B cell (primary cell): Measurements from ENCODE around the gene SPACA7. TPM values are rescaled to one million over a fixed set of nuclear protein-coding genes. Genes with fewer than 3 reads are reported as not detected.

ENCODE experiments used
- ATAC-seq: fragments of 200-7000 bp; cut with Tn5 transposase; one replicate; pipeline ENCODE4 v1.10.0; 2021; ENCODE audit warnings: low read depth, mild to moderate bottlenecking, moderate number of reproducible peaks, moderate library complexity
- CTCF ChIA-PET: fragments of 350-600 bp; sonication (Branson Sonifier 250); formaldehyde crosslinking; loops from one replicate; lab custom pipeline; 2021; ENCODE audit warnings: antibody characterized with exemption, inconsistent platforms; lab: Charles Lee
- POLR2A ChIA-PET: fragments of 350-600 bp; sonication (Branson Sonifier 250); formaldehyde crosslinking; loops from one replicate; lab custom pipeline; 2021; ENCODE audit warnings: antibody characterized with exemption; lab: Charles Lee
- DNase-seq: peaks from one replicate; pipeline ENCODE4 v3.0.0; 2013
- H2AFZ ChIP-seq: 2 replicates; pipeline ENCODE4 v1.6.1; 2012; ENCODE audit warnings: mild to moderate bottlenecking, low read depth, low read length; ENCODE audit not compliant: insufficient read depth, poor library complexity, severe bottlenecking
- H3K27ac ChIP-seq, 2 donors: 1 replicate in 1 of 2; 2 replicates in 1 of 2; pipeline ENCODE4 v1.5.1; 2012 to 2013; ENCODE audit warnings: low read length in 2 of 2, mild to moderate bottlenecking in 2 of 2, moderate library complexity in 1 of 2
- H3K27me3 ChIP-seq, 4 experiments: fragments of 200-600 bp in 1 of 4; sonication (generic) in 1 of 4; replicated peaks in 1 of 4; 1 replicate in 2 of 4; 2 replicates in 2 of 4; pipeline versions ENCODE4 v1.6.1 to v1.7.0; 2013 to 2016; ENCODE audit warnings: low read length in 3 of 4, mild to moderate bottlenecking in 2 of 4, mixed read lengths in 1 of 4, moderate library complexity in 1 of 4; ENCODE audit not compliant: insufficient read depth in 4 of 4, control insufficient read depth in 3 of 4; ENCODE audit errors: control extremely low read depth in 1 of 4
- H3K36me3 ChIP-seq, 2 experiments: replicated peaks in 1 of 2; 1 replicate in 1 of 2; 2 replicates in 1 of 2; pipeline versions ENCODE4 v1.6.1 to v1.7.1; 2013; ENCODE audit warnings: low read length in 1 of 2; ENCODE audit not compliant: insufficient read depth in 2 of 2, control insufficient read depth in 1 of 2; ENCODE audit errors: control extremely low read depth in 1 of 2, extremely low read depth in 1 of 2
- H3K4me1 ChIP-seq, 2 donors: fragments of 200-600 bp in 1 of 2; sonication (generic) in 1 of 2; 1 replicate in 1 of 2; 2 replicates in 1 of 2; pipeline versions ENCODE4 v1.5.1 to v1.6.1; 2013 to 2017; ENCODE audit warnings: low read length in 2 of 2; ENCODE audit not compliant: control insufficient read depth in 2 of 2, insufficient read depth in 2 of 2
- H3K4me2 ChIP-seq: replicated peaks from 2 replicates; pipeline ENCODE3; 2012; ENCODE audit warnings: mild to moderate bottlenecking, low read depth, low read length; ENCODE audit not compliant: poor library complexity, severe bottlenecking
- H3K4me3 ChIP-seq, 5 experiments: fragments of 200-600 bp in 1 of 5; sonication (generic) in 1 of 5; 1 replicate in 3 of 5; 2 replicates in 2 of 5; pipeline versions ENCODE4 v1.5.1 to v1.7.0; 2011 to 2016; ENCODE audit warnings: low read length in 4 of 5, mild to moderate bottlenecking in 4 of 5, low read depth in 2 of 5, control low read depth in 1 of 5, moderate library complexity in 1 of 5; ENCODE audit not compliant: insufficient read depth in 1 of 5; ENCODE audit errors: control extremely low read depth in 1 of 5, extremely low read depth in 1 of 5
- H3K79me2 ChIP-seq: fragments of 200-600 bp; sonication (generic); one replicate; pipeline ENCODE4 v1.6.0; 2016; ENCODE audit warnings: low read length; ENCODE audit not compliant: control insufficient read depth, insufficient read depth
- H3K9ac ChIP-seq: fragments of 200-600 bp; sonication (generic); 2 replicates; pipeline ENCODE4 v1.6.1; 2017; ENCODE audit warnings: mild to moderate bottlenecking, low read length, moderate library complexity
- H3K9me3 ChIP-seq, 3 donors: one replicate each; pipeline versions ENCODE4 v1.6.1 to v1.7.1; 2013; ENCODE audit warnings: low read length in 2 of 3; ENCODE audit not compliant: control insufficient read depth in 2 of 3, insufficient read depth in 1 of 3; ENCODE audit errors: control extremely low read depth in 1 of 3
- H4K20me1 ChIP-seq: 2 replicates; pipeline ENCODE4 v1.6.0; 2012; ENCODE audit warnings: mild to moderate bottlenecking, low read length; ENCODE audit not compliant: insufficient read depth, control insufficient read depth, poor library complexity, severe bottlenecking
- H3K27ac Mint-ChIP-seq: one replicate; pipeline ENCODE4 v1.8.0; 2021; ENCODE audit warnings: mixed read lengths
- H3K27me3 Mint-ChIP-seq: one replicate; pipeline ENCODE4 v1.8.0; 2021; ENCODE audit warnings: mixed read lengths
- H3K4me1 Mint-ChIP-seq: one replicate; pipeline ENCODE4 v1.8.0; 2021; ENCODE audit warnings: mixed read lengths
- H3K4me3 Mint-ChIP-seq: one replicate; pipeline ENCODE4 v1.8.0; 2021; ENCODE audit warnings: mixed read lengths
- H3K9me3 Mint-ChIP-seq: one replicate; pipeline ENCODE4 v1.8.0; 2022; ENCODE audit warnings: mixed read lengths; ENCODE audit not compliant: insufficient read depth
- CTCF ChIP-seq: fragments of 200-600 bp; IDR thresholded peaks from one replicate; pipeline ENCODE4 v1.8.0; 2022; ENCODE audit warnings: antibody characterized with exemption, mild to moderate bottlenecking
- EZH2 ChIP-seq: IDR thresholded peaks from 2 replicates; pipeline ENCODE4 v1.6.1; 2012; ENCODE audit warnings: borderline replicate concordance, low read depth, mild to moderate bottlenecking, moderate library complexity, low read length; ENCODE audit not compliant: insufficient read depth, poor library complexity, severe bottlenecking
- WGBS: methylation state at CpG from one replicate; pipeline ENCODE4 v1.1.5; 2013; ENCODE audit warnings: missing lambda C conversion rate; ENCODE audit not compliant: insufficient coverage; 5-methylcytosine and 5-hydroxymethylcytosine counted together
- intact Hi-C: fragments of 100-400 bp; cut with micrococcal nuclease; formaldehyde crosslinking; loops from one replicate; pipeline ENCODE4 v1.10.0; 2022
- polyA plus RNA-seq: library from polyadenylated mRNA; depleted of rRNA; stranded (reverse); fragments of >200 nt; gene quantifications from 2 replicates; pipeline ENCODE4 v1.2.3, GENCODE V29; 2012
- total RNA-seq, 2 donors: library from RNA; stranded (reverse); fragments of 120-200 nt in 1 of 2; gene quantifications; 1 replicate in 1 of 2; 2 replicates in 1 of 2; pipeline versions ENCODE4 v1.2.3 to v1.2.4, GENCODE V29; 2013 to 2022

The SPACA7 gene
- total and polyA plus RNA-seq, 2 donors (not counting 1 experiment from before 2014, with no cell fraction given) = not detected

- Mint-ChIP-seq H3K9me3 (no peaks in the 10 kb centered on the region), H3K27me3 (peaks cover 25% of the 10 kb centered on the region), H3K4me3 (no peak overlapping the region), H3K4me1 (no peaks in the 10 kb centered on the region), H3K27ac (no peak overlapping the region)
- POLR2A ChIA-PET = no interaction called here
- no peak for ATAC-seq
- no peak overlapping the region for H2AFZ ChIP-seq
- H3K79me2 ChIP-seq = no peaks in the 10 kb centered on the region
- peaks cover 0 to 10% (median 2%) of the 10 kb centered on the region in 4 experiments for H3K27me3 ChIP-seq
- H3K36me3 ChIP-seq = no peaks in the 10 kb centered on the region
- peaks cover 0 to 23% (median 0%) of the 10 kb centered on the region in 3 donors for H3K9me3 ChIP-seq
- 91% methylated on average over 50 of the region's 50 CpGs for WGBS
- CTCF ChIA-PET = no interaction called here
- TF ChIP-seq CTCF (no peak), EZH2 (no peak)
- H3K4me3 ChIP-seq = no peak overlapping the region
- H3K4me1 ChIP-seq = no peaks in the 10 kb centered on the region
- no peak overlapping the region for H3K4me2 ChIP-seq
- H4K20me1 ChIP-seq = no peaks in the 10 kb centered on the region
- DNase-seq = no peak
- H3K27ac ChIP-seq = no peak overlapping the region
- intact Hi-C loops = no loop called here
- H3K9ac ChIP-seq = no peak overlapping the region
These were observed 33.3 kb upstream of the SPACA7 start for GRCh38 chr13:112342841-112343361.

GRCh38 chr13:112343591-112343990 lies 32.6 kb upstream of the SPACA7 start:
- no peak overlapping the region for H3K27ac Mint-ChIP-seq
- WGBS = 88% methylated on average over 25 of the region's 25 CpGs

More at GRCh38 chr13:112343591-112343990, 32.6 kb upstream of the SPACA7 start:
- peaks cover 0 to 10% (median 2%) of the 10 kb centered on the region in 4 experiments for H3K27me3 ChIP-seq
- H3K4me2 ChIP-seq = no peak overlapping the region
- H3K36me3 ChIP-seq = no peaks in the 10 kb centered on the region
- no peak overlapping the region for H3K4me3 Mint-ChIP-seq
- no peak overlapping the region for H3K9ac ChIP-seq
- no peaks in the 10 kb centered on the region for H3K9me3 Mint-ChIP-seq
- peaks cover 0 to 16% (median 0%) of the 10 kb centered on the region in 3 donors for H3K9me3 ChIP-seq
- H4K20me1 ChIP-seq = no peaks in the 10 kb centered on the region
- ATAC-seq (no peak), DNase-seq (no peak)
- no peak overlapping the region for H2AFZ ChIP-seq
- POLR2A ChIA-PET = no interaction called here
- no peak overlapping the region for H3K27ac ChIP-seq
- H3K4me1 ChIP-seq = no peaks in the 10 kb centered on the region
- TF ChIP-seq CTCF (no peak), EZH2 (no peak)
- CTCF ChIA-PET = no interaction called here
- intact Hi-C loops = no loop called here
- no peaks in the 10 kb centered on the region for H3K79me2 ChIP-seq
- H3K4me3 ChIP-seq = no peak overlapping the region
- no peaks in the 10 kb centered on the region for H3K4me1 Mint-ChIP-seq
- H3K27me3 Mint-ChIP-seq = peaks cover 30% of the 10 kb centered on the region
